Measurements from ENCODE around the gene MRPL21.

The MRPL21 gene

GRCh38 chr11:68934666-68935065, 31.0 kb upstream of the MRPL21 start:
- peaks cover 48% of the 10 kb centered on the region for H3K36me3 ChIP-seq (ENCODE audit: insufficient read depth, low read length)
- no peaks in the 10 kb centered on the region for H3F3A ChIP-seq (ENCODE audit: insufficient read depth, low read length)
- no peaks in the 10 kb centered on the region for H4K20me1 ChIP-seq (ENCODE audit: insufficient read depth, low read length)
- H3K9ac ChIP-seq (ENCODE audit: low read length), result no peak overlapping the region
- no peaks in the 10 kb centered on the region for H3K9me2 ChIP-seq (ENCODE audit: low read depth, low read length)
- no peak overlapping the region for H3K27ac ChIP-seq (ENCODE audit: low read depth, low read length, poor library complexity, severe bottlenecking)
- no peak overlapping the region for H3K4me2 ChIP-seq (ENCODE audit: low read length)
- H3K79me2 ChIP-seq (ENCODE audit: insufficient read depth, low read length), result no peaks in the 10 kb centered on the region
- H3K9me3 ChIP-seq (ENCODE audit: low read length), result no peaks in the 10 kb centered on the region
- H3K4me1 ChIP-seq (ENCODE audit: insufficient read depth, low read length, severe bottlenecking), result no peaks in the 10 kb centered on the region
- H3K4me3 ChIP-seq (ENCODE audit: low read depth, low read length, poor library complexity, severe bottlenecking), result no peak overlapping the region
- no peak overlapping the region for H2AFZ ChIP-seq (ENCODE audit: low read length)
- H3K27me3 ChIP-seq (ENCODE audit: insufficient read depth, low read length), result no peaks in the 10 kb centered on the region
- TF ChIP-seq EZH2 (IDR thresholded peaks at IDR 0.05; ENCODE audit: borderline replicate concordance, low read length), result no peak
- no peak for TF ChIP-seq CTCF (IDR thresholded peaks at IDR 0.05; ENCODE audit: low read length)

DNA sequence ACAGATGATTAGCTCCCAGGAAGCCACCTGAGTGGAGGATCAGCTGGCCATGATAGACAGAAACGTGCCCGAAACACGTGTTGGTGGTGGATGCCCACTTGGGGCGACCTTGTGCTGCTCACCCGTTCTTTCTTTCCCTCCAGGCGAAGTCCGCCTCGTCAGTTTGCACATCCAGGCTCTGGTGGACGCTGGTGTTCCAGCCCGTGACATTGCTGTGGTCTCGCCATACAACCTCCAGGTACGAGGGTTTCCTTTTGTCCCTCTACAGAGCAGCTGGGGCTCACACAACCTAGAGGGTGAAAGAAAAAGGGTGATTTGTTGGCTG, 30.7 kb upstream of the MRPL21 start:
- H3K4me2 ChIP-seq (ENCODE audit: low read length), result no peak overlapping the region
- H3K4me3 ChIP-seq (ENCODE audit: low read depth, low read length, poor library complexity, severe bottlenecking), result no peak overlapping the region
- TF ChIP-seq CTCF (IDR thresholded peaks at IDR 0.05; ENCODE audit: low read length) (no peak), EZH2 (IDR thresholded peaks at IDR 0.05; ENCODE audit: borderline replicate concordance, low read length) (no peak)
- H2AFZ ChIP-seq (ENCODE audit: low read length), result no peak overlapping the region
- H3K27me3 ChIP-seq (ENCODE audit: insufficient read depth, low read length), result no peaks in the 10 kb centered on the region
- H3K9me2 ChIP-seq (ENCODE audit: low read depth, low read length), result no peaks in the 10 kb centered on the region
- no peak overlapping the region for H3K9ac ChIP-seq (ENCODE audit: low read length)
- H3K9me3 ChIP-seq (ENCODE audit: low read length), result no peaks in the 10 kb centered on the region
- H3K36me3 ChIP-seq (ENCODE audit: insufficient read depth, low read length), result peaks cover 52% of the 10 kb centered on the region
- no peak overlapping the region for H3K27ac ChIP-seq (ENCODE audit: low read depth, low read length, poor library complexity, severe bottlenecking)
- no peaks in the 10 kb centered on the region for H3K79me2 ChIP-seq (ENCODE audit: insufficient read depth, low read length)
- H3K4me1 ChIP-seq (ENCODE audit: insufficient read depth, low read length, severe bottlenecking), result no peaks in the 10 kb centered on the region
- H3F3A ChIP-seq (ENCODE audit: insufficient read depth, low read length), result no peaks in the 10 kb centered on the region
- H4K20me1 ChIP-seq (ENCODE audit: insufficient read depth, low read length), result no peaks in the 10 kb centered on the region

- no peaks in the 10 kb centered on the region for H3K9me3 ChIP-seq (ENCODE audit: low read length)
- H3K4me1 ChIP-seq (ENCODE audit: insufficient read depth, low read length, severe bottlenecking), result no peaks in the 10 kb centered on the region
- H3K4me2 ChIP-seq (ENCODE audit: low read length), result no peak overlapping the region
- H3K27ac ChIP-seq (ENCODE audit: low read depth, low read length, poor library complexity, severe bottlenecking), result no peak overlapping the region
- no peaks in the 10 kb centered on the region for H3K9me2 ChIP-seq (ENCODE audit: low read depth, low read length)
- H3K79me2 ChIP-seq (ENCODE audit: insufficient read depth, low read length), result no peaks in the 10 kb centered on the region
- no peak for TF ChIP-seq CTCF (IDR thresholded peaks at IDR 0.05; ENCODE audit: low read length)
- TF ChIP-seq EZH2 (IDR thresholded peaks at IDR 0.05; ENCODE audit: borderline replicate concordance, low read length), result no peak
- H3K27me3 ChIP-seq (ENCODE audit: insufficient read depth, low read length), result no peaks in the 10 kb centered on the region
- H3K4me3 ChIP-seq (ENCODE audit: low read depth, low read length, poor library complexity, severe bottlenecking), result no peak overlapping the region
- H3K36me3 ChIP-seq (ENCODE audit: insufficient read depth, low read length), result peaks cover 55% of the 10 kb centered on the region
- no peak overlapping the region for H2AFZ ChIP-seq (ENCODE audit: low read length)
- no peaks in the 10 kb centered on the region for H4K20me1 ChIP-seq (ENCODE audit: insufficient read depth, low read length)
- H3F3A ChIP-seq (ENCODE audit: insufficient read depth, low read length), result no peaks in the 10 kb centered on the region
- H3K9ac ChIP-seq (ENCODE audit: low read length), result no peak overlapping the region
These were observed 30.1 kb upstream of the MRPL21 start for GRCh38 chr11:68933605-68934320.
